EH (cell line): ENCODE results near the gene OR1J4.
"Not testable (repeated sequence)": the region's sequence is repeated elsewhere in the genome, so short reads cannot be mapped to it uniquely, and the experiment has no call there.

Experiments used
- DNase-seq: peaks from one replicate; pipeline ENCODE4 v3.0.0-alpha.2; 2015; ENCODE audit warnings: low read depth

The OR1J4 gene

GRCh38 chr9:122518841-122519240 is at the start of gene OR1J4:
OR1J4 (plus strand) TSS chr9:122519141; CDS start chr9:122519141, 0 bp downstream.
- DNase-seq, result no peak

- no peak for DNase-seq
Observed at GRCh38 chr9:122474561-122474960, 44.4 kb upstream of the OR1J4 start.

- no peak for DNase-seq
Observed at GRCh38 chr9:122475717-122476116, 43.2 kb upstream of the OR1J4 start.

- DNase-seq, result no peak
Observed at GRCh38 chr9:122477346-122477745, 41.6 kb upstream of the OR1J4 start.

GRCh38 chr9:122477826-122478225 is 41.1 kb upstream of the OR1J4 start, which contains the start of gene OR1J1:
OR1J1 (minus strand) TSS chr9:122477926; CDS start chr9:122477926, 0 bp downstream.
- no peak for DNase-seq

- DNase-seq, result no peak
Observed at GRCh38 chr9:122479062-122479461, 39.9 kb upstream of the OR1J4 start.

GRCh38 chr9:122498883-122499288 is 20.1 kb upstream of the OR1J4 start:
- peak; percentile 73 for DNase-seq

GRCh38 chr9:122506964-122507363 is 12.0 kb upstream of the OR1J4 start:
- no peak for DNase-seq

GRCh38 chr9:122510502-122510901 is 8.4 kb upstream of the OR1J4 start, which contains the start of gene OR1J2:
OR1J2 (plus strand) TSS chr9:122510802; CDS start chr9:122510802, 0 bp downstream.
- DNase-seq, result no peak

- DNase-seq, result no peak
Observed at GRCh38 chr9:122518226-122518625, 715 bp upstream of the OR1J4 start.

- DNase-seq, result no peak
Observed at GRCh38 chr9:122519376-122519775, 435 bp downstream of the OR1J4 start.

GRCh38 chr9:122526602-122527001 is 7.7 kb downstream of the OR1J4 start:
- DNase-seq, result no peak

- DNase-seq, result no peak
Observed at GRCh38 chr9:122527193-122527592, 8.3 kb downstream of the OR1J4 start, which contains the start of gene OR1N1. OR1N1 (minus strand) TSS chr9:122527293; CDS start chr9:122527293, 0 bp downstream.

GRCh38 chr9:122531157-122531556 is 12.2 kb downstream of the OR1J4 start:
- not testable (repeated sequence) for DNase-seq

- DNase-seq, result no peak
Observed at GRCh38 chr9:122536134-122536533, 17.2 kb downstream of the OR1J4 start.

GRCh38 chr9:122537066-122537465 is 18.1 kb downstream of the OR1J4 start:
- DNase-seq, result not testable (repeated sequence)

- no peak for DNase-seq
Observed at GRCh38 chr9:122538757-122539156, 19.8 kb downstream of the OR1J4 start.

GRCh38 chr9:122546196-122546595 is 27.3 kb downstream of the OR1J4 start:
- no peak for DNase-seq

GRCh38 chr9:122551371-122551770 is 32.4 kb downstream of the OR1J4 start:
- no peak for DNase-seq

GRCh38 chr9:122552812-122553211 is 33.9 kb downstream of the OR1J4 start, which contains the start of gene OR1N2:
OR1N2 (plus strand) TSS chr9:122553112; CDS start chr9:122553212, 100 bp downstream.
- DNase-seq, result no peak

- DNase-seq, result no peak
Observed at GRCh38 chr9:122561446-122561845, 42.5 kb downstream of the OR1J4 start.

- no peak for DNase-seq
Observed at GRCh38 chr9:122562134-122562760, 43.3 kb downstream of the OR1J4 start.

GRCh38 chr9:122567901-122568300 is 49.0 kb downstream of the OR1J4 start:
- no peak for DNase-seq
